Activated CD8-positive, alpha-beta T cell treated with anti-CD3 and anti-CD28 coated beads for 36 hours (primary cell): Measurements from ENCODE around the gene SNRPA. TPM values are rescaled to one million over a fixed set of nuclear protein-coding genes. Genes with fewer than 3 reads are reported as not detected.

Experiments used
- ATAC-seq: fragments of 200-7000 bp; cut with Tn5 transposase; one replicate; pipeline ENCODE4 v1.10.0; 2021; ENCODE audit warnings: mild to moderate bottlenecking, moderate library complexity
- CTCF ChIA-PET: fragments of 350-600 bp; sonication (Branson Sonifier 250); formaldehyde crosslinking; loops from one replicate; lab custom pipeline; 2021; ENCODE audit warnings: antibody characterized with exemption; lab: Charles Lee
- POLR2A ChIA-PET: fragments of 350-600 bp; sonication (Branson Sonifier 250); formaldehyde crosslinking; loops from one replicate; lab custom pipeline; 2021; ENCODE audit warnings: antibody characterized with exemption; lab: Charles Lee
- DNase-seq: peaks from one replicate; pipeline ENCODE4 v3.0.0-alpha.2; 2020
- H3K27ac Mint-ChIP-seq: one replicate; pipeline ENCODE4 v1.8.0; 2021; ENCODE audit warnings: mild to moderate bottlenecking, mixed read lengths
- H3K27me3 Mint-ChIP-seq: one replicate; pipeline ENCODE4 v1.8.0; 2021; ENCODE audit warnings: mixed read lengths
- H3K36me3 Mint-ChIP-seq: one replicate; pipeline ENCODE4 v1.8.0; 2021; ENCODE audit warnings: low read depth, mixed read lengths
- H3K4me1 Mint-ChIP-seq: one replicate; pipeline ENCODE4 v1.8.0; 2021; ENCODE audit warnings: low read depth, mixed read lengths
- H3K4me3 Mint-ChIP-seq: one replicate; pipeline ENCODE4 v1.8.0; 2021; ENCODE audit warnings: mild to moderate bottlenecking, moderate library complexity, mixed read lengths
- H3K9me3 Mint-ChIP-seq: one replicate; pipeline ENCODE4 v1.8.0; 2021; ENCODE audit warnings: mixed read lengths
- CTCF ChIP-seq: fragments of 200-600 bp; IDR thresholded peaks from one replicate; pipeline ENCODE4 v1.8.0; 2022; ENCODE audit warnings: antibody characterized with exemption, mild to moderate bottlenecking
- intact Hi-C: fragments of 100-400 bp; cut with micrococcal nuclease; formaldehyde crosslinking; loops from one replicate; pipeline ENCODE4 v1.10.0; 2022
- total RNA-seq, 2 experiments: library from RNA; stranded (reverse); gene quantifications; one replicate each; pipeline ENCODE4 v1.2.3, GENCODE V29; 2021

SNRPA gene
- total RNA-seq, 2 experiments from 2014 or later, result 260 to 281 TPM

GRCh38 chr19:40717325-40717879 lies 33.6 kb upstream of the SNRPA start:
- Mint-ChIP-seq H3K4me1 (peaks cover 54% of the 10 kb centered on the region), H3K9me3 (no peaks in the 10 kb centered on the region), H3K27me3 (no peaks in the 10 kb centered on the region), H3K27ac (peak overlapping the region; percentile 64), H3K4me3 (peak overlapping the region; percentile 82), H3K36me3 (peaks cover 8% of the 10 kb centered on the region)
- ATAC-seq (no peak), DNase-seq (no peak)
- ChIA-PET POLR2A (interaction anchor here (0.7 to 1.8 kb wide), 7 partner anchors 10 to 61 kb away, joined by 3 to 14 read pairs (median 6); partner anchors contain the start of genes ACTMAP, NUMBL, RAB4B and SNRPA), CTCF (interaction anchor here (1.0 to 1.7 kb wide), 4 partner anchors 14 to 90 kb away, joined by 3 to 6 read pairs (median 5); partner anchors contain the start of gene EGLN2)
- intact Hi-C loops, result loop anchor here (5.0 kb wide), 2 partner anchors 35 to 55 kb away; partner anchors contain the start of genes ACTMAP and SNRPA
- no peak for TF ChIP-seq CTCF

DNA sequence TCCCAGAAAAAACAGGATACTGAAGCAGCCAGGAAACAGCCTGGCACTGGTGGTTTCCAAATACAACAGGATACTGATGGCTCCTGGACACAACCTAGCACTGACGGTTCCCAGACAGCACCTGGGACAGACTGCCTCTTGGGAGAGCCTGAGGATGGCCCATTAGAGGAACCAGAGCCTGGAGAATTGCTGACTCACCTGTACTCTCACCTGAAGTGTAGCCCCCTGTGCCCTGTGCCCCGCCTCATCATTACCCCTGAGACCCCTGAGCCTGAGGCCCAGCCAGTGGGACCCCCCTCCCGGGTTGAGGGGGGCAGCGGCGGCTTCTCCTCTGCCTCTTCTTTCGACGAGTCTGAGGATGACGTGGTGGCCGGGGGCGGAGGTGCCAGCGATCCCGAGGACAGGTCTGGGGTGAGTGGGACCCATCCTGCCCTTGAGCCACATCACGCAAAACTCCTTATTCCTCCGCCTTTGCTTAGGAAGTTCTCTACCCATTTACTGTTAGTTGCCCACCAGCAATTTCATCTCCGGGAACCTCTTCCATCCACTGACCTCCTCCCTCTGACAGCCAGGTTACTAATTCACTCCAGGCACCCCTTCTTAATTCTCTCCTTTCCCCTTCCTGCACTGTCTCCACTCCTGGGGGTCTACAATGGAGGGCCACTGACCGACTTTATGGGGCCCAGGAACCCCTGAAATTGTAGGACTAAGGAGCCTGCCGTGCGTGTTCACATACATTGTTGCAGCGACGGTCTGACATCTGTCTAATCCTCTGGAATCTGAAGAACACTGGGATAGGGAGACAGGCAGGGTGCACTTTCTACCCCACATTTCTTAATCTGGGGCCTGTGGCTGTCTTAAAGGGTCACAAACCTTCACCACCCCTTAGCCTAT lies 32.9 kb upstream of the SNRPA start:
- POLR2A ChIA-PET, result interaction anchor here (1.3 to 1.5 kb wide), 4 partner anchors 14 to 60 kb away, joined by 4 to 14 read pairs (median 6); partner anchors contain the start of genes ACTMAP, RAB4B and SNRPA
- intact Hi-C loops, result loop anchor here (5.0 kb wide), 2 partner anchors 34 to 56 kb away; partner anchors contain the start of genes ACTMAP and SNRPA
- H3K36me3 Mint-ChIP-seq, result peaks cover 11% of the 10 kb centered on the region
- DNase-seq, result peak; percentile 14
- peak overlapping the region; percentile 82 for H3K4me3 Mint-ChIP-seq
- no peaks in the 10 kb centered on the region for H3K27me3 Mint-ChIP-seq
- ATAC-seq, result no peak
- H3K27ac Mint-ChIP-seq, result peak overlapping the region; percentile 82
- CTCF ChIA-PET, result interaction anchor here (1.0 to 1.5 kb wide), 2 partner anchors 14 to 84 kb away, joined by 3 to 5 read pairs; no protein-coding TSS in a partner anchor
- H3K9me3 Mint-ChIP-seq, result no peaks in the 10 kb centered on the region
- H3K4me1 Mint-ChIP-seq, result peaks cover 54% of the 10 kb centered on the region
- no peak for TF ChIP-seq CTCF

DNA sequence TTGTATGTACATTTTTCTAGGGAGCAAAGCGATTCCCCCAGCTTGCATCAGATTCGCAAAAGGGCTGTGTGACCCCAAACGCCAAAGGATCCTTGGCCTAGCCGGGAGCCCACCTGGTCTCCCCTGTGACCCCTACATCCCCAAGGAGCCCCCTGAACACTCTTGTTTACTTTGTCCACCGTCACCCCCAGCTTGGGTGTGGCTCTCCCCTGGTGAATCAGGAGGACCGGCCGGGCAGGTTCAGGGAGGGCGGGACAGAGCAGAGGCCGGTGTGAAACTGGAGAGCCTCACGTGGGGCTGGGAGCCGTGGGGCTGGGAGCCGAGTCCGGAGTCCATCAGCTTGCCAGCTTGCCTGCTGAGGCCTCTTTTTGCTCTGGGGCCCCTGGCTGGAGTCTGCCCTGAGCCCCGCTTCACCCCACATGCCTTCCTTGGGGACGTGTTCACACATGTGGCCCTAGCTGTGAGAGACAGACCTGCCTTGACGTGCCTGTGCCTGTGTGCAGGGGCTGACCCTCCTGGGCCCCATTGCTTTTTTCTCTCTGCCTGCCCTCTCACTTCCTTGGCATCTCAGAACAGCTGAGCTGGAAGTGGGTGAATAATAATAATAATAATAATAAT lies 32.1 kb upstream of the SNRPA start:
- ATAC-seq (no peak), DNase-seq (peak; percentile 35)
- no peak for TF ChIP-seq CTCF
- no peaks in the 10 kb centered on the region for H3K27me3 Mint-ChIP-seq
- CTCF ChIA-PET, result interaction anchor here (1.0 kb wide), 1 partner anchor 88 kb away, joined by 3 read pairs; no protein-coding TSS in a partner anchor
- H3K9me3 Mint-ChIP-seq, result no peaks in the 10 kb centered on the region
- peaks cover 15% of the 10 kb centered on the region for H3K36me3 Mint-ChIP-seq
- peaks cover 56% of the 10 kb centered on the region for H3K4me1 Mint-ChIP-seq
- H3K27ac Mint-ChIP-seq, result peak overlapping the region; percentile 82
- intact Hi-C loops, result loop anchor here (5.0 kb wide), 2 partner anchors 33 to 57 kb away; partner anchors contain the start of genes ACTMAP and SNRPA
- POLR2A ChIA-PET, result no interaction called here
- peak overlapping the region; percentile 82 for H3K4me3 Mint-ChIP-seq

DNA sequence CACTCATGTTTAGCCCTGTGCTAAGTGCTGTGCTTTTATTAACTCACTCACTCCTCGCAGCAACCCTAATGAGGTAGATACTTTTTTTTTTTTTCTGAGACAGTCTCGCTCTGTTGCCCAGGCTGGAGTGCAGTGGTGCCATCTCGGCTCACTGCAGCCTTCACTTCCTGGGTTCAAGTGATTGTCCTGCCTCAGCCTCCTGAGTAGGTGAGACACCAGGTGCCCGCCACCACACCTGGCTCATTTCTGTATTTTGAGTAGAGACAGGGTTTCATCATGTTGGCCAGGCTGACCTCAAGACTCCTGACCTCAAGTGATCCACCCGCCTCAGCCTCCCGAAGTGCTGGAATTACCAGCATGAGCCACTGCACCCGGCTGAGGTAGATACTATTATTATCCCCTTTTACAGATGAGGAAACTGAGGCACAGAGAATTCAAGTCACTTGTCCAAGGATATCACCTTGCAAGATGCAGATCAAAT lies 31.5 kb upstream of the SNRPA start:
- ChIA-PET POLR2A (no interaction called here), CTCF (interaction anchor here (1.0 kb wide), 1 partner anchor 87 kb away, joined by 3 read pairs; no protein-coding TSS in a partner anchor)
- DNase-seq (no peak), ATAC-seq (no peak)
- H3K4me1 Mint-ChIP-seq, result peaks cover 53% of the 10 kb centered on the region
- no peaks in the 10 kb centered on the region for H3K27me3 Mint-ChIP-seq
- H3K27ac Mint-ChIP-seq, result no peak overlapping the region
- no peak for TF ChIP-seq CTCF
- intact Hi-C loops, result loop anchor here (5.0 kb wide), 2 partner anchors 33 to 57 kb away; partner anchors contain the start of genes ACTMAP and SNRPA
- peak overlapping the region; percentile 82 for H3K4me3 Mint-ChIP-seq
- H3K36me3 Mint-ChIP-seq, result peaks cover 18% of the 10 kb centered on the region
- no peaks in the 10 kb centered on the region for H3K9me3 Mint-ChIP-seq
